Transverse colon (tissue), 4 donors: ENCODE measurements around the gene PTGIS. TPM values are rescaled to one million over a fixed set of nuclear protein-coding genes. Genes with fewer than 3 reads are reported as not detected.

Experiments
- DNase-seq: peaks from one replicate; pipeline ENCODE4 v3.0.0-alpha.2; 2019
- H3K27ac ChIP-seq, 4 donors: fragments of 200-600 bp; sonication (generic); 2 replicates each; pipeline ENCODE4 v1.5.1; 2016 to 2018; ENCODE audit warnings: inconsistent platforms in 4 of 4
- H3K27me3 ChIP-seq: fragments of 200-600 bp; sonication (generic); 2 replicates; pipeline ENCODE4 v1.5.1; 2017; ENCODE audit warnings: inconsistent platforms
- H3K36me3 ChIP-seq, 4 donors: fragments of 200-600 bp; sonication (generic); 2 replicates each; pipeline ENCODE4 v1.5.1; 2017 to 2019; ENCODE audit warnings: inconsistent platforms in 4 of 4
- H3K4me1 ChIP-seq, 4 donors: fragments of 200-600 bp; sonication (generic); 2 replicates each; pipeline ENCODE4 v1.5.1; 2017 to 2020; ENCODE audit warnings: inconsistent platforms in 4 of 4
- H3K4me3 ChIP-seq, 4 donors: fragments of 200-600 bp; sonication (generic); 1 replicate in 1 of 4; 2 replicates in 3 of 4; pipeline versions ENCODE4 v1.5.1 to v1.6.1; 2017 to 2019; ENCODE audit warnings: inconsistent platforms in 4 of 4
- H3K9me3 ChIP-seq, 2 donors: fragments of 200-600 bp; sonication (generic); 2 replicates each; pipeline ENCODE4 v1.5.1; 2017 to 2019; ENCODE audit warnings: inconsistent platforms in 2 of 2
- CTCF ChIP-seq, 5 experiments: fragments of 200-600 bp in 3 of 5; fragments of 450-650 bp in 2 of 5; sonication (generic) in 3 of 5; IDR thresholded peaks; 1 replicate in 2 of 5; 2 replicates in 3 of 5; pipeline ENCODE4 v1.5.1; 2016 to 2017; ENCODE audit warnings: antibody characterized with exemption in 5 of 5, inconsistent platforms in 3 of 5, mild to moderate bottlenecking in 2 of 5, moderate library complexity in 1 of 5
- EP300 ChIP-seq: sonication (generic); formaldehyde crosslinking; IDR thresholded peaks from one replicate; pipeline ENCODE4 v1.6.1; 2017; ENCODE audit warnings: antibody characterized with exemption, low read depth
- POLR2A ChIP-seq: fragments of 450-650 bp; IDR thresholded peaks from one replicate; pipeline ENCODE4 v1.6.1; 2016; ENCODE audit warnings: antibody characterized with exemption, mild to moderate bottlenecking, moderate library complexity
- POLR2AphosphoS5 ChIP-seq, 3 donors: sonication (generic); formaldehyde crosslinking; IDR thresholded peaks; one replicate each; pipeline ENCODE4 v1.6.1; 2016; ENCODE audit warnings: antibody characterized with exemption in 3 of 3
- WGBS, 2 donors: methylation state at CpG; one replicate each; pipeline ENCODE4 v1.1.5; 2018; ENCODE audit warnings: low coverage in 1 of 2; 5-methylcytosine and 5-hydroxymethylcytosine counted together
- in situ Hi-C, 4 donors: fragments of 200-750 bp; cut with MboI; loops; one replicate each; pipeline versions ENCODE4 v1.15.0 to v1.15.1; 2017; ENCODE audit warnings: low sequenced_read_pairs in 3 of 4, low pct_ligation_motif_present in 1 of 4, low pct_unique_long_range_greater_than_20kb in 1 of 4
- intact Hi-C: fragments of 100-400 bp; cut with DNase I; formaldehyde crosslinking; loops from one replicate; pipeline ENCODE4 v1.15.1; 2023; ENCODE audit warnings: low total_unique reads
- total RNA-seq, 4 donors: library from RNA; depleted of rRNA; stranded (reverse); fragments of >200 nt; gene quantifications; one replicate each; pipeline ENCODE4 v1.1.0, GENCODE V29; 2016

Gene PTGIS
- total RNA-seq, 4 donors from 2014 or later, result 9.4 to 22.3 (median 15.6) TPM

- Histone ChIP-seq H3K36me3 (no peaks in the 10 kb centered on the region), H3K4me1 (peaks cover 0 to 7% (median 4%) of the 10 kb centered on the region in 4 donors), H3K9me3 (no peaks in the 10 kb centered on the region), H3K27ac (peak overlapping the region; percentile 20 to 75 (median 48)), H3K4me3 (no peak overlapping the region), H3K27me3 (no peaks in the 10 kb centered on the region)
- WGBS, 2 donors, result 92 to 100% methylated on average over 1 to 6 of the region's 6 CpGs
- in situ Hi-C loops (no loop called here), intact Hi-C loops (no loop called here)
- DNase-seq, result no peak
- no peak for TF ChIP-seq EP300
- no peak for TF ChIP-seq POLR2AphosphoS5 (IDR thresholded peaks at IDR 0.05)
- no peak for TF ChIP-seq POLR2A
- TF ChIP-seq CTCF (IDR thresholded peaks at IDR 0.05), result no peak
These were observed 27.0 kb upstream of the PTGIS start for GRCh38 chr20:49594931-49595315.

- H3K27ac ChIP-seq, result peak overlapping the region; percentile 27 to 75 (median 48)
- peak in 1 of 3 donors; percentile 32 for TF ChIP-seq POLR2AphosphoS5 (IDR thresholded peaks at IDR 0.05)
- TF ChIP-seq POLR2A, result no peak
These were observed 26.4 kb upstream of the PTGIS start for GRCh38 chr20:49594143-49594930.

GRCh38 chr20:49593466-49594142 lies 25.7 kb upstream of the PTGIS start:
- Histone ChIP-seq H3K27me3 (no peaks in the 10 kb centered on the region), H3K9me3 (no peaks in the 10 kb centered on the region), H3K36me3 (no peaks in the 10 kb centered on the region), H3K27ac (peak overlapping the region; percentile 27 to 66 (median 48)), H3K4me3 (no peak overlapping the region), H3K4me1 (peaks cover 0 to 7% (median 4%) of the 10 kb centered on the region in 4 donors)
- DNase-seq, result no peak
- 81% methylated on average over 15 of the region's 15 CpGs; no CpG with 5 or more reads in 1 of the 2 donors for WGBS, 2 donors
- intact Hi-C loops (no loop called here), in situ Hi-C loops (no loop called here)
- TF ChIP-seq POLR2A (no peak), EP300 (no peak), POLR2AphosphoS5 (IDR thresholded peaks at IDR 0.05) (no peak), CTCF (IDR thresholded peaks at IDR 0.05) (no peak)

More at GRCh38 chr20:49594143-49594930, 26.4 kb upstream of the PTGIS start:
- in situ Hi-C loops, result no loop called here
- WGBS, 2 donors, result 59% methylated on average over 12 of the region's 12 CpGs; no CpG with 5 or more reads in 1 of the 2 donors
- H3K4me3 ChIP-seq, result no peak overlapping the region
- peak; percentile 28 for DNase-seq
- H3K4me1 ChIP-seq, result peaks cover 0 to 7% (median 4%) of the 10 kb centered on the region in 4 donors
- no peaks in the 10 kb centered on the region for H3K9me3 ChIP-seq
- no peaks in the 10 kb centered on the region for H3K36me3 ChIP-seq
- intact Hi-C loops, result no loop called here
- H3K27me3 ChIP-seq, result no peaks in the 10 kb centered on the region

- intact Hi-C loops, result no loop called here
- Histone ChIP-seq H3K4me3 (no peak overlapping the region), H3K36me3 (no peaks in the 10 kb centered on the region), H3K27ac (no peak overlapping the region), H3K27me3 (no peaks in the 10 kb centered on the region), H3K4me1 (peaks cover 0 to 7% (median 4%) of the 10 kb centered on the region in 4 donors), H3K9me3 (no peaks in the 10 kb centered on the region)
- in situ Hi-C loops, result no loop called here
- TF ChIP-seq POLR2A (no peak), POLR2AphosphoS5 (IDR thresholded peaks at IDR 0.05) (no peak), CTCF (IDR thresholded peaks at IDR 0.05) (no peak), EP300 (no peak)
- no peak for DNase-seq
These were observed 24.2 kb upstream of the PTGIS start for GRCh38 chr20:49592120-49592519.
